Measurements from ENCODE around the gene KBTBD2. TPM values are rescaled to one million over a fixed set of nuclear protein-coding genes. Genes with fewer than 3 reads are reported as not detected.

Gene KBTBD2
- 29.3 and 35.0 TPM in 2 replicates for total RNA-seq

GRCh38 chr7:32891043-32891799, at the start of gene KBTBD2:
Gene KBTBD2, minus strand, starts transcription at chr7:32891760. Its CDS starts 12,156 bp downstream, at chr7:32879604.
- Histone ChIP-seq H3K36me3 (ENCODE audit: control insufficient read depth, insufficient read depth, low read length) (no peaks in the 10 kb centered on the region), H3K4me3 (ENCODE audit: low read depth, low read length) (peak within 1 kb of the TSS; percentile 92), H3K27me3 (ENCODE audit: control insufficient read depth, insufficient read depth, low read length) (no peaks in the 10 kb centered on the region)
- no peak for DNase-seq (ENCODE audit: low read depth)
- no peak for TF ChIP-seq CTCF (IDR thresholded peaks at IDR 0.05; ENCODE audit: insufficient read depth, low read length, poor library complexity, severe bottlenecking)

- Histone ChIP-seq H3K4me3 (ENCODE audit: low read depth, low read length) (peak overlapping the region; percentile 83), H3K36me3 (ENCODE audit: control insufficient read depth, insufficient read depth, low read length) (peaks cover 2% of the 10 kb centered on the region), H3K27me3 (ENCODE audit: control insufficient read depth, insufficient read depth, low read length) (no peaks in the 10 kb centered on the region)
- no peak for DNase-seq (ENCODE audit: low read depth)
- no peak for TF ChIP-seq CTCF (IDR thresholded peaks at IDR 0.05; ENCODE audit: insufficient read depth, low read length, poor library complexity, severe bottlenecking)
These were observed 49.6 kb upstream of the KBTBD2 start for GRCh38 chr7:32941181-32941580.

- Histone ChIP-seq H3K4me3 (ENCODE audit: low read depth, low read length) (no peak overlapping the region), H3K27me3 (ENCODE audit: control insufficient read depth, insufficient read depth, low read length) (no peaks in the 10 kb centered on the region), H3K36me3 (ENCODE audit: control insufficient read depth, insufficient read depth, low read length) (peaks cover 2% of the 10 kb centered on the region)
- no peak for TF ChIP-seq CTCF (IDR thresholded peaks at IDR 0.05; ENCODE audit: insufficient read depth, low read length, poor library complexity, severe bottlenecking)
- DNase-seq (ENCODE audit: low read depth): no peak
These were observed 46.0 kb upstream of the KBTBD2 start for GRCh38 chr7:32937344-32938174.

GRCh38 chr7:32936689-32937088, 45.1 kb upstream of the KBTBD2 start:
- TF ChIP-seq CTCF (IDR thresholded peaks at IDR 0.05; ENCODE audit: insufficient read depth, low read length, poor library complexity, severe bottlenecking): no peak

GRCh38 chr7:32935558-32935957, 44.0 kb upstream of the KBTBD2 start:
- DNase-seq (ENCODE audit: low read depth): no peak
- TF ChIP-seq CTCF (IDR thresholded peaks at IDR 0.05; ENCODE audit: insufficient read depth, low read length, poor library complexity, severe bottlenecking): no peak
- peaks cover 2% of the 10 kb centered on the region for H3K36me3 ChIP-seq (ENCODE audit: control insufficient read depth, insufficient read depth, low read length)
- H3K27me3 ChIP-seq (ENCODE audit: control insufficient read depth, insufficient read depth, low read length): no peaks in the 10 kb centered on the region
- H3K4me3 ChIP-seq (ENCODE audit: low read depth, low read length): no peak overlapping the region

More at GRCh38 chr7:32936689-32937088, 45.1 kb upstream of the KBTBD2 start:
- no peak overlapping the region for H3K4me3 ChIP-seq (ENCODE audit: low read depth, low read length)
- no peaks in the 10 kb centered on the region for H3K27me3 ChIP-seq (ENCODE audit: control insufficient read depth, insufficient read depth, low read length)
- no peak for DNase-seq (ENCODE audit: low read depth)
- H3K36me3 ChIP-seq (ENCODE audit: control insufficient read depth, insufficient read depth, low read length): peaks cover 2% of the 10 kb centered on the region
